Stomach (tissue), 4 donors: ENCODE results near the gene MAGI1.

Experiments used
- CTCF ChIP-seq, 7 experiments: fragments of 450-650 bp in 4 of 7; fragments of 200-600 bp in 3 of 7; sonication (generic) in 3 of 7; IDR thresholded peaks; one replicate each; pipeline ENCODE4 v1.5.1; 2016 to 2019; ENCODE audit warnings: antibody characterized with exemption in 7 of 7, control low read depth in 2 of 7, mild to moderate bottlenecking in 1 of 7
- POLR2A ChIP-seq, 4 donors: fragments of 450-650 bp; IDR thresholded peaks; one replicate each; pipeline ENCODE4 v1.6.1; 2016; ENCODE audit warnings: antibody characterized with exemption in 4 of 4, control low read depth in 2 of 4, mild to moderate bottlenecking in 1 of 4, moderate library complexity in 1 of 4
- POLR2AphosphoS5 ChIP-seq, 3 donors: sonication (generic); formaldehyde crosslinking; IDR thresholded peaks; one replicate each; pipeline ENCODE4 v1.6.1; 2016; ENCODE audit warnings: antibody characterized with exemption in 3 of 3

- TF ChIP-seq POLR2AphosphoS5 (IDR thresholded peaks at IDR 0.05), result no peak
- TF ChIP-seq POLR2A (IDR thresholded peaks at IDR 0.05), result no peak
- TF ChIP-seq CTCF (IDR thresholded peaks at IDR 0.05), result no peak
These were observed 304.3 kb downstream of the MAGI1 start for GRCh38 chr3:65734382-65734781.
